HEK293T (cell line): ENCODE measurements around the gene TRIM7.

Source experiments
- CTCF ChIA-PET: fragments of 350-600 bp; formaldehyde crosslinking; extraction: SDS; loops from one replicate; lab custom pipeline; 2021; ENCODE audit warnings: antibody characterized with exemption, inconsistent platforms; lab: Yijun Ruan, JAX
- POLR2A ChIA-PET: fragments of 350-600 bp; formaldehyde crosslinking; extraction: SDS; loops from one replicate; lab custom pipeline; 2020; ENCODE audit warnings: antibody characterized with exemption, inconsistent platforms; lab: Yijun Ruan, JAX
- DNase-seq: peaks from one replicate; pipeline ENCODE4 v3.0.0; 2012; ENCODE audit warnings: mixed read lengths; ENCODE audit errors: extremely low spot score
- ARNT ChIP-seq: fragments of 450-650 bp; IDR thresholded peaks from 2 replicates; pipeline ENCODE4 v1.6.1; 2017; ENCODE audit warnings: mild to moderate bottlenecking
- BHLHE40 ChIP-seq: fragments of 450-650 bp; IDR thresholded peaks from 2 replicates; pipeline ENCODE4 v1.6.1; 2016; ENCODE audit warnings: mild to moderate bottlenecking, moderate library complexity, borderline replicate concordance
- CTBP1 ChIP-seq: fragments of 450-650 bp; IDR thresholded peaks from 2 replicates; pipeline ENCODE4 v1.6.1; 2016; ENCODE audit warnings: borderline replicate concordance
- ELF4 ChIP-seq: fragments of 450-650 bp; IDR thresholded peaks from 2 replicates; pipeline ENCODE4 v1.6.1; 2017; ENCODE audit warnings: antibody characterized with exemption
- FOXA1 ChIP-seq: fragments of 450-650 bp; IDR thresholded peaks from 2 replicates; pipeline ENCODE4 v1.6.1; 2016; ENCODE audit warnings: mild to moderate bottlenecking
- FOXK2 ChIP-seq: fragments of 450-650 bp; IDR thresholded peaks from 2 replicates; pipeline ENCODE4 v1.6.1; 2016; ENCODE audit warnings: mild to moderate bottlenecking
- FOXM1 ChIP-seq: fragments of 450-650 bp; IDR thresholded peaks from 2 replicates; pipeline ENCODE4 v1.6.1; 2017; ENCODE audit warnings: mild to moderate bottlenecking, borderline replicate concordance
- HDGF ChIP-seq: fragments of 450-650 bp; IDR thresholded peaks from 2 replicates; pipeline ENCODE4 v1.6.1; 2017; ENCODE audit warnings: antibody characterized with exemption, borderline replicate concordance
- L3MBTL2 ChIP-seq: fragments of 450-650 bp; conservative IDR thresholded peaks from 2 replicates; pipeline ENCODE4 v1.6.1; 2016; ENCODE audit warnings: mild to moderate bottlenecking
- LEF1 ChIP-seq: fragments of 450-650 bp; IDR thresholded peaks from 2 replicates; pipeline ENCODE4 v1.6.1; 2017; ENCODE audit warnings: mild to moderate bottlenecking, borderline replicate concordance
- NFRKB ChIP-seq: fragments of 450-650 bp; IDR thresholded peaks from 2 replicates; pipeline ENCODE4 v1.6.1; 2016; ENCODE audit warnings: mild to moderate bottlenecking, moderate library complexity
- SP1 ChIP-seq: fragments of 450-650 bp; IDR thresholded peaks from 2 replicates; pipeline ENCODE4 v1.6.1; 2017
- SUZ12 ChIP-seq: fragments of 450-650 bp; IDR thresholded peaks from 2 replicates; pipeline ENCODE4 v1.6.1; 2016; ENCODE audit warnings: mild to moderate bottlenecking
- TARDBP ChIP-seq: fragments of 450-650 bp; IDR thresholded peaks from 2 replicates; pipeline ENCODE4 v1.6.1; 2016
- ZNF384 ChIP-seq: fragments of 450-650 bp; IDR thresholded peaks from 2 replicates; pipeline ENCODE4 v1.6.1; 2016
- TF ChIP-seq, protein P1 (sequence below): fragments of 450-650 bp; IDR thresholded peaks from 2 replicates; pipeline ENCODE4 v1.6.1; 2016

TRIM7 gene

DNA sequence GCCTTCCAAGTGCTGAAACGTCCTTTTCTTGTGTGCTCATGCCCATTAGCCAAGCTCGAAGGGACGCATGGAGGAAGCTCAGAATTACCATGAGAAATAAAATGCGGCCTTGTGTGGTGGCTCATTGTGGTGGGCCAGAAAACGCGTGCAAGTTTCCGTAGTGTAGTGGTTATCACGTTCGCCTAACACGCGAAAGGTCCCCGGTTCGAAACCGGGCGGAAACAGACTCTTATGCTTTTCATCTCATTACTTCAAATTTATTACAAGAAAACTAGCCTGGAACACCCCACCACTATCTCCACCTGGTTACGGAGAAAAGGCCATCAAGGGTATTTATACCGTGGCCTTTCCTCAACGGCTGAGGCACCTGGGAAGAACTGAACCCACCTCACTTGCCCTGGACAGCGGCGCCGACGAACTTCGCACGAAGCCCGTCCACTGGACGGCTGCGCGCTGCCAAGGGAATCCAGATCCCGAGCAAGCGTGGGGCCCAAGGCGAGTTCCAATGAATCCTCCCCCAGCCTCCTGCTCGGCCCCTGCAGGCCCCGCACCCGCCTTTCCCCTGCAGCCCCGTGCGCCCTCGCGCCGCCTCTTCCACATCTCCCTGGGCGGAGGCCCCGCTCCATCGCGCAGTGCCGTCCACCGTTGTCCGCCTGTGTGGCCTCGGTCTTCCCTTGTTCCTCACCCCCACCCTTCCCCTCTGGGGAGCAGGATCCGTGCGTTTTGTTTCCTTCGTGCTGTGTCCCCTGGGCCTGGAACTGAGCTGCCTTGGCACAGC lies 35.3 kb downstream of the TRIM7 start:
- ChIA-PET POLR2A (interaction anchor here (1.6 kb wide), 2 partner anchors 14 to 22 kb away, joined by 5 to 6 read pairs; no protein-coding TSS in a partner anchor), CTCF (interaction anchor here (0.9 to 2.1 kb wide), 4 partner anchors 12 to 46 kb away, joined by 3 to 11 read pairs (median 3); no protein-coding TSS in a partner anchor)
- TF ChIP-seq L3MBTL2 = peak; percentile 68
- TF ChIP-seq CTBP1 = peak; percentile 55; the same call in 1 of the 2 replicates
- TF ChIP-seq TARDBP = peak; percentile 31; the same call in 1 of the 2 replicates
- DNase-seq = peak; percentile 42

DNA sequence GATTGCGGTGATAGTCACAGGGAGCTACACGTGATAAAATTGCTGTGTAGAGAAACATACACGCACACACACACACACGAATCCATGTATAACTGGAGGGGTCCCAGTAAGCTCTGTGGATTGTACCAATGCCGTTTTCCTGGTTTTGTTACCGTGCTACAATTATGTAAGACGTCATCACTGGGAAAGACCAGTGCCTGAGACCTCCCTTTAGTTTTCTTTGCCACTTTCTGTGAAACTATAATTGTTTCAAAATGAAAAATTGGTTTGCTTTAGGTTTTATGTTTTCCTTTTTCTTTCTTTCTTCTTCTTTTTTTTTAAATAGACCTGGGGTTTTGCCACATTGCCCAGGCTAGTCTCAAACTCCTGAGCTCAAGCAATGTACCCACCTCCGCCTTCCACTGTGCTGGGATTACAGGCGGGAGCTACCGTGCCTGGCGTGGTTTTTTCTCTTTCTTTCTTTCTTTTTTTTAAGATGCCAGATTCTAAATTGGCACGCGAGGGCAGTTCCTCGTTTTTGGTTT lies 36.3 kb downstream of the TRIM7 start:
- ChIA-PET CTCF (interaction anchor here (0.7 to 2.1 kb wide), 16 partner anchors 8 to 382 kb away, joined by 3 to 19 read pairs (median 3); partner anchors contain the start of gene ZFP62), POLR2A (interaction anchor here (0.6 to 1.8 kb wide), 8 partner anchors 18 to 92 kb away, joined by 3 to 6 read pairs (median 4); partner anchors contain the start of gene TRIM52)
- TF ChIP-seq LEF1 = no peak
- TF ChIP-seq ZNF384 = no peak
- no peak for TF ChIP-seq HDGF
- TF ChIP-seq TARDBP = no peak
- no peak for TF ChIP-seq FOXM1
- TF ChIP-seq SP1 = no peak
- no peak for TF ChIP-seq FOXK2
- TF ChIP-seq NFRKB = no peak
- TF ChIP-seq ARNT = no peak
- TF ChIP-seq BHLHE40 = no peak
- no peak for TF ChIP-seq CTBP1
- TF ChIP-seq, protein P1, sequence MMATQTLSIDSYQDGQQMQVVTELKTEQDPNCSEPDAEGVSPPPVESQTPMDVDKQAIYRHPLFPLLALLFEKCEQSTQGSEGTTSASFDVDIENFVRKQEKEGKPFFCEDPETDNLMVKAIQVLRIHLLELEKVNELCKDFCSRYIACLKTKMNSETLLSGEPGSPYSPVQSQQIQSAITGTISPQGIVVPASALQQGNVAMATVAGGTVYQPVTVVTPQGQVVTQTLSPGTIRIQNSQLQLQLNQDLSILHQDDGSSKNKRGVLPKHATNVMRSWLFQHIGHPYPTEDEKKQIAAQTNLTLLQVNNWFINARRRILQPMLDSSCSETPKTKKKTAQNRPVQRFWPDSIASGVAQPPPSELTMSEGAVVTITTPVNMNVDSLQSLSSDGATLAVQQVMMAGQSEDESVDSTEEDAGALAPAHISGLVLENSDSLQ = no peak
- TF ChIP-seq SUZ12 = no peak
- no peak for TF ChIP-seq ELF4
- TF ChIP-seq FOXA1 = no peak
- no peak for TF ChIP-seq L3MBTL2
- DNase-seq = no peak

DNA sequence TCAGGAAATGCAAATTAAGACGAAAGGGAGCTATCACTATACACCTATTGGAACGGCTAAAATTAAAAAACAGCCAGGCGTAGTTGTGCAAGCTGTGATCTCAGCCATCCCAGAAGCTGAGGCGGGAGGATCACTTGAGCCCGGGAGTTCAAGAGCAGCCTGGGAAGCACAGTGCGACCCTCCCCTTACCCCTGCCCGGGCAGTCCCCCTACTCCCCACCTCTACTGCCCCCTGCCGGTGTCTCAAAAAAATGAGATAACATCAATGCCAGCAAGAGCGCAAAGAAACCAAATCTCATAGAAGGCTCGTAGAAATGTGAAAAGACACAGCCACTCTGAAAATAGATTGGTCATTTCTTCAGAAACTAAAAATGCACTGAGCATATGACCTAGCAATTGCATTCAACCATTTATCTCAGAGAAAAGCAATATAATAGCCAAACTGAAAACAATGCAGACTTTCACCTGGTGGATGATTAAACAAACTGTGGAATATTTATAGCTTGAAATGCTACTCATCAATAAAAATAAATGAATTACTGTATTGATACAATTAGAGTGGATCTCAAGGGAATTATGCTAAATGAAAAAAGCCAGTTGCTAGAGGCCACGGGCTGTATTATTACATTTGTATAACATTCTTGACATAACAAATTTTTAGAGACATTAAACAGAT lies 37.0 kb downstream of the TRIM7 start:
- ChIA-PET CTCF (interaction anchor here (0.5 to 2.1 kb wide), 16 partner anchors 8 to 382 kb away, joined by 3 to 19 read pairs (median 3); partner anchors contain the start of gene ZFP62), POLR2A (interaction anchor here (0.7 to 1.8 kb wide), 8 partner anchors 19 to 93 kb away, joined by 3 to 6 read pairs (median 4); partner anchors contain the start of genes RACK1 and TRIM52)
- TF ChIP-seq FOXA1 (no peak), ARNT (no peak), NFRKB (no peak), SP1 (no peak), ELF4 (no peak), FOXM1 (no peak), L3MBTL2 (no peak), ZNF384 (no peak), TARDBP (no peak), HDGF (no peak), CTBP1 (no peak), SUZ12 (no peak), LEF1 (no peak), FOXK2 (no peak), BHLHE40 (no peak)
- TF ChIP-seq, protein P1 = no peak

DNA sequence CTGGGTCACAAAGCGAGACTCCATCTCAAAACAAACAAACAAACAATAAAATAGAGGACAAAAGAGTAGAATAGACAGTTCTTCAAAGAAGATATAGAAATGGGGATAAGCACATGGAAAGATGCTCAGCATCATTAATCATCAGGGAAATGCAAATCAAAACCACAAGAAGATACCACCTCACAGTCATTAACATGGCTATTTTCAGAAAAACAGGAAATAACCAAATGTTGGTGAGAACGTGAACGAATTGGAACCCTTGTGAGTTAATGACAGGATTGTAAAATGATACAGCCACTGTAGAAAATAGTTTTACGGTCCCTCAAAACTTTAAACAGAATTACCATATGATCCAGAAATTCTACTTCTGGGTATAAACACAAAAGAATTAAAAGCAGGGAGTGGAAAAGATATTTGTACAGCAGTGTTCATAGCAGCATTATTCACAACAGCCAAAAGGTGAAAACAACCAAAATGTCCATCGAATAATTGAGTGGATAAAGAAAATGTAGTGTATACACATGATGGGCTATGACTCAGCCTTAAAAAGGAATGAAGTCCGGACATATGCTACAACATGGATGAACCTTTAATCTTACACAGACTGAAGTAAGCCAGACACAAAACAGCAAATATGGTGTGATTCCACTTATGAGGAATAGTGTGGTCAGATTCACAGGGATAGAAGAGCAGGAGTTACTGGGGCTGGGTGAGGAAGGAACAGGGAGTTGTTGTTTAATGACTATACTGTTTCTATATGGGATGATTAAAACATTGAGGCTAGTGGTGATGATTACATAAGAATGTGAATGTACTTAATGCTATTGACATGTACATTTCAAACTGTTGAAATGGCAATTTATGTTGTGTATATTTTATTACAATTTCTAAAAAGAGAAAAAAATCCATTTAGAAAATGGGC lies 37.9 kb downstream of the TRIM7 start:
- no peak for DNase-seq
- TF ChIP-seq HDGF = no peak
- TF ChIP-seq, protein P1 = 0 out of 2 replicates have a peak, but pooled peaks have one; percentile 23
- CTCF ChIA-PET = interaction anchor here (0.6 to 2.1 kb wide), 5 partner anchors 9 to 123 kb away, joined by 3 to 19 read pairs (median 4); no protein-coding TSS in a partner anchor
- POLR2A ChIA-PET = interaction anchor here (1.0 to 1.8 kb wide), 3 partner anchors 40 to 77 kb away, joined by 4 to 6 read pairs (median 5); partner anchors contain the start of gene RACK1

More for the DNA sequence above, 37.0 kb downstream of the TRIM7 start:
- DNase-seq = peak; percentile 70
